Stimulated activated CD8-positive, alpha-beta memory T cell treated with anti-CD3 and anti-CD28 coated beads, Interleukin-7, amount 100 ng/mL, for 4 hours (primary cell): ENCODE measurements around the gene LRRC3.
A peak's percentile ranks its signal among the peaks of the same experiment; 100 is the strongest.

ENCODE experiments used
- DNase-seq, 2 donors: peaks; one replicate each; pipeline ENCODE4 v3.0.0-alpha.2; 2020; ENCODE audit warnings: low read depth in 2 of 2

The LRRC3 gene

GRCh38 chr21:44438531-44439210 lies 16.6 kb upstream of the LRRC3 start:
- no peak for DNase-seq

DNA sequence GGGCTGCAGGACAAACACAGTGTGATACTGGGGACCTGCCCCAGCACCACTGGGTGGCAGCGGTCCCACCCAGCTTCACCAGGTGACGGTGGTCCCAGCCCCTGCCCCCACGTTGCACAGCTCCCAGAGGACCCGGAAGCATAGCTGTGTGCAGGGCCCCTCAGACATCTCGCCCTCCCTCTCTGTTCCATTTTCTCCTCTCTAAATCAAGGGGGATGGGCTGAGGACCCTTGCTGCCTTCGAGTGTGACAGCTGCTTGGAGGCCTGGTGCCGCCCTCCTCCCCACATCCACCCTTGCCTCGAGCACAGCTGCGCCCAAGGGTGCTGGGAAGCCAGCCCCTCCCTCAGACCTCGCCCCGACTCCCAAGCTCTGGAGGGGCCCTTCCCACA lies 16.1 kb upstream of the LRRC3 start:
- DNase-seq: no peak

GRCh38 chr21:44440241-44441040 lies 14.9 kb upstream of the LRRC3 start:
- DNase-seq: no peak

- no peak for DNase-seq
Measured at GRCh38 chr21:44441041-44441400, 14.3 kb upstream of the LRRC3 start.

DNA sequence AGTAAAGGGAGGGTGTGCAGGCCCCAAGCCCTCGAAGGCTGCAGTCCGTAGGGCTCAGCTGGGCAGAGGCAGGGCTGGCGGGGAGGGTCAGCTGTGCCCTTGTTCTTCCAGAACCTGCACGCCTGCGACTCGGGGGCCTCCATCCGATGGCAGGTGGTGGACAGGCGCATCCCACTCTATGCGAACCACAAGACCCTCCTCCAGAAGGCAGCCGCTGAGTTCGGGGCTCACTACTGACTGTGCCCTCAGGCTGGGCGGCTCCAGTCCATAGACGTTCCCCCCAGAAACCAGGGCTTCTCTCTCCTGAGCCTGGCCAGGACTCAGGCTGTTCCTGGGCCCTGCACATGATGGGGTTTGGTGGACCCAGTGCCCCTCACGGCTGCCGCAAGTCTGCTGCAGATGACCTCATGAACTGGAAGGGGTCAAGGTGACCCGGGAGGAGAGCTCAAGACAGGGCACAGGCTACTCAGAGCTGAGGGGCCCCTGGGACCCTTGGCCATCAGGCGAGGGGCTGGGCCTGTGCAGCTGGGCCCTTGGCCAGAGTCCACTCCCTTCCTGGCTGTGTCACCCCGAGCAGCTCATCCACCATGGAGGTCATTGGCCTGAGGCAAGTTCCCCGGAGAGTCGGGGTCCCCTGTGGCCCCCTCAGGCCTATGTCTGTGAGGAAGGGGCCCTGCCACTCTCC lies 13.6 kb upstream of the LRRC3 start:
- DNase-seq: no peak

DNA sequence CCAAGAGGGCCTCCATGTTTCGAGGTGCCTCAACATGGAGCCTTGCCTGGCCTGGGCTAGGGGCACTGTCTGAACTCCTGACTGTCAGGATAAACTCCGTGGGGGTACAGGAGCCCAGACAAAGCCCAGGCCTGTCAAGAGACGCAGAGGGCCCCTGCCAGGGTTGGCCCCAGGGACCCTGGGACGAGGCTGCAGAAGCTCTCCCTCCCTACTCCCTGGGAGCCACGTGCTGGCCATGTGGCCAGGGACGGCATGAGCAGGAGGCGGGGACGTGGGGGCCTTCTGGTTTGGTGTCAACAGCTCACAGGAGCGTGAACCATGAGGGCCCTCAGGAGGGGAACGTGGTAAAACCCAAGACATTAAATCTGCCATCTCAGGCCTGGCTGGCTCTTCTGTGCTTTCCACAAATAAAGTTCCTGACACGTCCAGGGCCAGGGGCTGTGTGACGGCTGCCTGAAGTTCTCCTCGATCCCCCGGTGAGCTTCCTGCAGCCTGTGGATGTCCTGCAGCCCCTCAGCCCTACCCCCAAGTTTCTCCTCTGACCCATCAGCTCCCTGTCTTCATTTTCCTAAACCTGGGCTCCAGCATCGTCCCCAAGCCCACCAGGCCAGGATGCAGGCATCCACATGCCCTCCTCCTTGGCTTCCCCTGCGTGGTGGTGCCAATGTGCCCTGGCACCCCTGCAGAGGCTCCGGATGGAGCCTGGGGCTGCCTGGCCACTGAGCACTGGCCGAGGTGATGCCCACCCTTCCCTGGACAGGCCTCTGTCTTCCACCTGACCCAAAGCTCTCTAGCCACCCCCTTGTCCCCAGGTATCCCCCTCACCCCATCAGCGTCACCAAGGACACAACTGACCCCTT lies 12.8 kb upstream of the LRRC3 start:
- DNase-seq: no peak

DNA sequence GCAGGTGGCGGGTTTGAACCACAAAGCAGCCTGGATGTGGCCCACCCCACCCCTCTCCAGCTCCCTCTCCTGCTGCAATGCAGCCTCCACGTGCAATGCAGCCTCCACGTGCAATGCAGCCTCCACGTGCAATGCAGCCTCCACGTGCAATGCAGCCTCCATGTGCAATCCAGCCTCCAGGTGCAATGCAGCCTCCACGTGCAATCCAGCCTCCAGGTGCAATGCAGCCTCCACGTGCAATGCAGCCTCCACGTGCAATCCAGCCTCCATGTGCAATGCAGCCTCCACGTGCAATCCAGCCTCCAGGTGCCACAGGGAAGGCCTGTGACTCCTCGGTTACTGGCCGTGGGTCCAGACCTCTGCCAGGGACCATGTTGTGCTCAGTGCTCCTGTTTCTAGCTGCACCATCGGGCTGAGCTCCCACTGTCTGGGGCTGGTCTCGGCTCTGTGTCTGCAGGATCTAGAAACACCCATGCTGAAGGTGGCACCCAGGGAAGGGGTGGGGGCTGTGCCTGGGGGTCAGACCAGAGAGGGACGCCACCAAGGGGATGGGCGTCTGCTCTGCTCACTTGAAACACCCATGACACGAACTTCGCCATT lies 11.9 kb upstream of the LRRC3 start:
- DNase-seq: no peak

DNA sequence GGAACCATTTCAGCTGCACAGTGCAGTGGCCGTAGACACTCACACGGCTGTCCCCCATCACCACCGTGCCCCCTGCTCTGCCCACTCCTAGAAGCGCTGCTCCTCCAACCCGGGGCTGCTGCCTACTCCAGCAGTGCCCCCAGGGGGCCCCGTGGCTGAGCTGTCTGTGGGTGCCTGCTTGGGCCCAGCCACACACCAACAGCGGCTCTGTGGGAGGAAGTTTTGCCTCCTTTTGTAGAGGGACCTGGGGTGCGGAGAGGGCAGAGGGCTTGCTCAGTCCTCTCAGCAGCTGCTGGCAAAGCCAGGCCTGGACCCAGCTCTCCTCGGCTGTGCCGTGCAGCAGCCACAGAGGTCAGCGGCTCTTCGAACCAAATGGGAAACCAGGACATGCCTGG lies 11.4 kb upstream of the LRRC3 start:
- DNase-seq: no peak

GRCh38 chr21:44444286-44444931 lies 10.9 kb upstream of the LRRC3 start:
- no peak for DNase-seq

DNA sequence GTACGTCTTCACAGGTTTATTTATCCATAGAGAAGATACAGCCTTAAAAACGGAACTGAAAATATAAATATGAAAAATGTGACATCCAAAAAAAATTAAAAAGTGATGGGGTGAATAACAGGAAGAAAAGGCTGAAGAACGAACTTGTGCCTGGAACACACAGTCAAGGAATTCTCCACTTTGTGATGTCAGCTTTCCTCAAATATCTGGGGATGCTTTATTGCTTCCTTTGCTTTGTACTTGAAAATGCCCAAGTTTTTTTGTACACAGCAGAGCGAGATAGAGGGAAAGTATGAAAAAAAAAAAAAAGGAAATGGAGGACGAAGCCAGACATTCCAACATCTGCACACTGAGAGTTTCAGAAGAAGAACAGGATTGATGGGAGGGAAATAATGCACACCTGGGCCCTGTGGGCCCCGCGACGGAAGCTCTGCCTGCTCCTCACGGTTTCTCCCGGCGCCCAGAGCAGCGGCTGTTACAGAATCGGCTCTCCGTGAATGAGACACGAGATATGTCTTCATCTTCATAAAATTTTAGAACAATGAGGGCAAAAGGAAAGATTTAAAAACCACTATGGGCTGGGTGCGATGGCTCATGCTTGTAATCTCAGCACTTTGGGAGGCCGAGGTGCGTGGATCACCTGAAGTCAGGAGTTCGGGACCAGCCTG lies 10.0 kb upstream of the LRRC3 start:
- DNase-seq: no peak

GRCh38 chr21:44448651-44449131 lies 6.6 kb upstream of the LRRC3 start:
- DNase-seq: no peak

GRCh38 chr21:44449473-44450363 lies 5.6 kb upstream of the LRRC3 start:
- no peak for DNase-seq

DNA sequence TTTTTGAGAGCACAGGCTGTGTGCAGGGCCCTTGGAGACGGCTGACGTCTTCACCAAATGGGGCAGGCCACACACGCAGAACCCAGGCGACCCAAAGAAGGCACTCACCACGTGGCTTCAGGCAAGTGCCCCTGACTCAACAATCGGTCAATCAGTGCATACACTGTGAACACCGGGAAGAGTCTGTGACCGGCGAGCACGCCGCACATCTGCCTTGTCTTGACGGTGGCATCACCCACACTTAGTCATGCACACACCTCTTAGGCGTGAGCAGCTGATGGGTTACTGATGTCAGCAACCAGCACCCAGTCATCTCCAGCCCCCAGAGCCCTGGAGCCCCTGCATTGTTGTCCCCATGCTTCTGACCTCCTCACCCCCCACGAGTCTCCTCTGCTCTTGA lies 4.9 kb upstream of the LRRC3 start:
- no peak for DNase-seq

DNA sequence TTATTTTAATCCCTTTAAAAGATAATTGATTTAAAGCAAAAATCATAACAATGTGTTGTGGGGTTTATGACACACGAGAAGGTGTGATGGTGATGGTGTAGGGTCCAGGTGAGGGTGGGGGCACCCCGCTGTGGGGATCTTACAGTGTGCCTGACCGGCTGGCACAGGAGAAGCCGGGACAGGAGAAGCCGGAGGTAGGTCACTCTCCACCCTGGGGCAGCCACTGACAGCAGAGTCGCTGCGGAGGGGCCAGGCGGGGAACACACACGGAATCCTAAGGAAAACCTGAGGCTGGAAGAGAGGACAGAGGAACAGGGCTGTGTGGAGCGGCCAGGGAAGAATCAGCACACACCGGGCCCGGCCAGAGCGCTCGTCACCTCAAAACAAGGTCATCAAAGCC lies 4.3 kb upstream of the LRRC3 start:
- DNase-seq: no peak

DNA sequence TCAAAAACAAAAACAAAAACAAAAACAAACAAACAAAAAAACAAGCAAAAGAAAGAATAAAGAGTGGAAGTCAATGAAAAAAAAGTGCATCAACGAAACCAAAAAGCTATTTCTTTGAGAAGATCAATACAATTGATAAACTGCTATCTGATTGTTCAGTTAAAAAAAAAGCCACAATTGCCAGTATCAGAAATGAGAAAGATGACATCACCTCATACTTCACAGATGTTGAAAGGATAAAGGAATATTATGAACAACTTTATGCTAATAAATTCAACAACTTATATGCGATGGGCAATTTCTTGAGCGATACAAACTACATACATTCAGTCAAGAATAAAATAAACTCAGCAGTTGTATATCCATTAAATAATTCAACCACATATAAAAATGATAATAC lies 2.2 kb upstream of the LRRC3 start:
- no peak for DNase-seq

DNA sequence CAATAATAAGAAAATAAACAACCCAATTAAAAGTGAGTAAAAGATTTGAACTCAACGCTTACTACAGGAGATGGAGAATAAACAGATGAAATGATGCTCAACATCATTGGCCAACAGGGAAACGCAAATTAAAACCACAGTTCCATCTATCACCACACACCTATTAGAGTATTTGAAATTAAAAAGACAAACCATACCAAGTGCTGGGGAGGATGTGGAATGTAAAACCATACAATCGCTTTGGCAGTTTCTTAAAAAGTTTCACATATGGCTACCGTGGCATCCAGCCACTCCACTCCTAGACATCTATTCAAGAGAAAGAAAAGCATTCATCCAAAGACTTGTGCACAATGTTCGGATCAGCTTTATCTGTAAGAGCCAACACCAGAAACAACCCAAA lies 1.3 kb upstream of the LRRC3 start:
- no peak for DNase-seq

GRCh38 chr21:44455524-44456213 lies 359 bp downstream of the LRRC3 start:
- peak in 1 of 2 donors; percentile 13 for DNase-seq

- DNase-seq: no peak
Measured at GRCh38 chr21:44456214-44456914, 1.1 kb downstream of the LRRC3 start.
